T follicular helper cell (primary cell): ENCODE measurements around the gene MGAT5B.

Source experiments
- DNase-seq: peaks from one replicate; pipeline ENCODE4 v3.0.0-alpha.2; 2020; ENCODE audit warnings: low read depth

The MGAT5B gene

DNA sequence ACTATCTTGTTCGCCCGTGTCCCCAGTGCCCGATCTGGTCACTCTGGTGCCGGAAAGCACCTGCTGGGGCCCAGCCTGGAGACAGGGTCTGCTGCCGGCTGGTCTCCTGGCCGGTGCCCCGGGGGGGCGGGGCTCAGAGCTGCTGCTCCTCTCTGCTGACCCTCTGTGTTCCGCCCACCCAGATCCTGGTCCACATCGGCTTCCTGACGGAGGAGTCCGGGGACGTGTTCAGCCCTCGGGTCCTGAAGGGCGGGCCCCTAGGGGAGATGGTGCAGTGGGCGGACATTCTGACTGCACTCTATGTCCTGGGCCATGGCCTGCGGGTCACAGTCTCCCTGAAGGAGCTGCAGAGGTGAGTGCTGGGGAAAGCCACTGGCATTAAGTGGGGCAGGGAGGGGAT lies 37.6 kb downstream of the MGAT5B start:
- no peak for DNase-seq

DNA sequence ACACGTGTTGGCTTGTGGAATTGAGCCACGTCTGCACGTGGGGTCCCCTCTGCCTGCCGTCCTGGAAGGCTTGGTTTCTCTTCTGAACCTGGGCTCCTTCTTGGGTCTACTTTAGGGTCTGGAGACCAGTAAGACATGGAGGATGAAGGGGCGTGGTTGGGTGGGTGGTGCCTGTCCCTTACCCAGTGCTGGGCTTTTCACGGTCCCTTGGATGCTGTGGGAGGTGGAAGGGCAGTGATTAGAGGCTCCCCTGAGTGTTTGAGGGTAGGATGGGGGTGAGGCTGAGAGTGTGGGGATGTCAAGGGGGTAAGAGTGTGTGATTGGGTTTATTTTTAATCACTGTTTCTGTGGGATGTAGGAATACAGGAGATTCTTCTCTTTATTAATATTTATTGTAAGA lies 38.3 kb downstream of the MGAT5B start:
- no peak for DNase-seq

DNA sequence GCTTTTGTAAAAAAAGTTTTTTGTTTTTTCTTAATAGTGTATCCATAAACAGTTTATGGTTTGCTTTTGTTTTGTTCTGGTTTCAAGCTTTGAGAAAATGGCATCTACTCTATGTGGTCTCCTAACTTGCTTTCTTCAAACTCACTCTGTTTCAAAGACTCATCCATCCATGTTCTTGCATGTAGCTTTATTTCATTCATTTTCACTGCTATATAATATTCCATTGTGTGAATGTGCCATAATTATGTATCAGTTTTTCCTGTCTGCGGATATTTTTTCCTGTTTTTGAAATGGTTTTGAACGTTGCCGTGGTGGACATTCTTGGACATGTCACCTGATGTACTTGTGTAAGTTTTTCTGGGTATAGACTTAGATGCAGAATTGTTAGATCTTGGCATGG lies 39.1 kb downstream of the MGAT5B start:
- DNase-seq = no peak

DNA sequence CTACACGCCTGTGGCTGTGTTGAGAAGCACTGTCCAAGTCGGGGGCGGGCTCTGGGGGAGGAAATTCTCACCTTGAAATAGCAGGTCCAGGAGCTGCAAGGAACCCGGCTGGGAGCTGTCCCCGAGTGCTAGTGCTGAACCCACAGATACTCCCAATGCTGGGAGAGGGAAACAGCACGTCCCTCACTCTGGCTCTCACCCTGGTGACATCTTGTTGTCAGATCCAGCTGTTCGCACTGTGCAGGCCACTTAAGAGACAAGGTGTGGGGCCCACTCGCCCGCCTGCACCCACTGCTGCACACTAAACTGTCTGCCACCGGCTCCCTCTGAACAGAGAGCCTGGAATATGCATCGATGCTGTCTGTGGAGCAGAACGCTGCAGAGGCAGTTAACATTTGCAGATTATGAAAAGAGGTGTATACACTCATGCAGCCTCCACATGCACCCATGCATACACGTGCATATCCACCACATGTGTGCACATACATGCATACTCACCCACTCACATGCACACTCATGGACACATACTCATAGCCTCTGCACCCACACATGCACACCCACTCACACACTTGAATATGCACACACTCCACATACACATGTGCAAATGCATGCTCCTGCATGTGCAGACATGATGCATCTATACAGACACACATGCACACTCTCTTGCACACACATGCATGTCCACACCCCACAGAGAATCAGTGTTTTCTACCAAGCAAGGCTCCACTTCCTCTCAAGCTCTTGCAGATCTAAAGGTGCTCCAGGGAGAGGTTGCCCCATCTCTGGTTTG lies 42.0 kb downstream of the MGAT5B start:
- no peak for DNase-seq

DNA sequence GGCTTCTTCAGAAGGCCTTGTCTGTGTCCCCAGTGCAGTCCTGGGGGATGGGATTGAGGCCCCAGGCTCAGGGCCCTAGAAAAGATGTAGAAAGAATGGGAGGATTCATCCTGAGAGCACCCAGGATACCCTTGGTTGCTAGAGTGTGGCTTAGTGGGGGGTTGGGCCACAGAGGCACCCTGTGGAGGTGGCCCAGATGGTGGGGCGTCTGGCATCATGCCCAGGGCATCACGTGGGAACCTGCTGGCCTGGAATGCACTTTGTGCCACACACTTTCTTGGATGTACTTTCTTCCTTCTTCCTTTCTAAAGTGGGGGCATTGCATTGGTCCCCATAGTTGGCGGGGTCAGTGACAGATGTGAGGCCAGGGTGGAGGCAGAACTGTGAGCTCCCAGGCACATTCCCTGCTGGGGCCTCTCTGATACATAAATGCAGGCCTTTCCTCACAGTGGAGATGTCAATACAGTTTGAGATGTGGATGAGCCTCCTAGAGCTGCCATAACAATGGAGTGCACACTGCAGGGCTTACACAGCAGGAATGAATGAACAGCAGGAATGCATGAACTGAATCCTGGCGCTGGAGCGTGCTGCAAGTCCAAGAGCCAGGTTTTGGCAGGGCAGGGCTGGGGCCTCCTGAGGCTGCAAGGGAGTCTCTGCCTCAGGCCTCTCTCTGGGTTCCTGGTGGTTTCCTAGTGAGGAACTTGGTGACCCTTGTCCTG lies 43.3 kb downstream of the MGAT5B start:
- DNase-seq = no peak

DNA sequence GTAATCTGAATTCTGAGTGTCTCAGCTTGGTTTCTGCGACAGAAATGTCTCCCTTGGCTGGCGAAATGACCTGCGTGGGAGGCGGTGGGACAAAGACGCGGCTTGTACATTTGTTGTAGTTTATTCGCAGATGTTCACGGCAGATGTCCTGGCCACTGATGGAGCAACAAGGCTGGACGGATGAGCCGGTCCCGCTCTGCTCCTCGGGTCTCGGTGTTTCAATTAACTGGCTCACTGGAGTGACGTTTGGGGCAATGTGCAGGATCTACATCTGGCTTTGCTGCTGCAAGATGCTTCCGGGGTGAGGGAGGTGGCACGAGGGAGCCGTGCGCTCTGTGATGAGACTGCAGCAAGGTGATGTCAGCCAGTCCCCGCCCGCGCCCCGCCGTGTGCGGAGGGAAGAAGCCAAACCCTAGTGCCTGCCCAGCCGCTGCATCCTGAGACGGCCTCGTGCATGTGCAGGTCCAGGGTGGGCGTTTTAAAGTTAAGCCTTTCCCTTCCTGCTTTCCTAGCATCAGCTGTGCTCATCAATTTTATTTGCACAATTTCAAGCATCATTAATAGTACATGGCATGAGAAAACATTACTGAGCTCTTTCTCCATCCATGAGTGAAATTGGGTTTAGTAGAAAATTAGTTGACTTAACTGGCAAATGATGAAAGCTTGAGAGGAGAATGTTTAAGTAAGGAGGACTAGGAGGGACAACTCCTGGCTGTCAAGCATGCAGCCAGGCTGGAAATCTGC lies 44.4 kb downstream of the MGAT5B start:
- no peak for DNase-seq

DNA sequence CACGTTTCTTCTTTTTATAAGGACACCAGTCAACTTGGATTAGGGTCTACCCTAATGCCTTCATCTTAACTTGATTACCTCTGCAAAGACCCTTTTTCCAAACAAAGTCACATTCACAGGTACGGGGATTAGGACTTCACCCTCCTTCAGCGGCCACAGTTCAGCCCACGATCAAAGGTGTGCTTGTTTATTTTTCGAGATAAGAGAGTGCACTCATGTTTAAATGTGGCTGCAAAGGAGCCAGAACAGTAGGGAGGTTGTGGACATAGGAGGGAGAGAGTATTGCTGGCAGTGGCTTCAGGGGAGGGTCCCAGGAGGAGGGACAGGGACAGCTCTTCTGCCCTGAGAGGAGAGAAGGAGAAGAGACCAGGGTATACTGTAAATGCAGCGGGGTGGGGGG lies 46.7 kb downstream of the MGAT5B start:
- no peak for DNase-seq

DNA sequence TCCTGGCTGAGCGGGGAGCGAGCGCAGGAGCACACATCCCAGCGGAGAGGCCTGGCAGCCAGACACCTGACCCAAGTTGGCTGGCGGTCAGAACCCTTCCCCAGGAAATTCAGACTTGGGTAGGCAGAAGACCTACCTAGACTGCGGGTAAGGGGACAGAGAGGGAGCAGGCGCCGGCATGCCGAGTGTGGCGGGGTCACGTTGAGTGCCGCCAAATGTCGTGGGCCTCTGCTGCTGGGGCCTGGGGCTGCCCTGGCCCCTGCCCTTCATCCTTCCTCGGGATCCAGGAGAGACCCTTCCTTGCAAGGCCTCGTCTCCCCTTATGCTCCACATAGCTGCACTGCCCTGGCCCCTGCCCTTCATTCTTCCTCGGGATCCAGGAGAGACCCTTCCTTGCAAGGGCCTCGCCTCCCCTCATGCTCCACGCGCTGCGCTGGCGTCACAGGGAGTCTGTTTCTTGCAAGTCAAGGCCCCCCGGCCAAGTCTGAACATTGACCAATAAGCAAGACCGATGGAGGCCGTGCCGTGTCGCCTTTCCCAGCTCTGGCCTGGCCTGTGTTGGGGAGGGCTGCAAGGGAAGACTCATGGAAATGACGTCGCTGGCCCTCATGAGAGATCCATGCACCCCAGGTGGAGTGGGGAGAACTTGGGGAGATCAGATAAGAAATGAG lies 47.8 kb downstream of the MGAT5B start:
- DNase-seq = no peak

DNA sequence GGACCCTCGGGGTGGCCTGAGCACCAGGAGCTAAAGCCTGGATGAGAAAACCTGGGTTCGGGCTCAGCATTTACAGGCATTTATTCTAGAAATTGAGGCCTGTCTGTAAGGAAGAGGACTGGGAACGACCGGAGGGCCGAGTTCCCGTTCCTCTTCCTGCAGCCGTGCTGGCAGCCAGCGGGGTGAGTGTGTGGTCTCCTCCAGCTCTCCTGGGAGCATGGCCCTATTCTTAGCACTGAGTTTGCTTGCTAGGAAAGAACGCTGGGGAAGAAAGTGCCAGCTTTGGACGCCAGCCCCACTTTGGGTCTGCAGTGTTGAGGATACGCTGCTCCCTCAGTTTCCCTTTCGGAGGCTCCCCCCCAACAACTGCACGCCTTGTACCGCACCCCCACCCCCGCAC lies 49.6 kb downstream of the MGAT5B start:
- no peak for DNase-seq

DNA sequence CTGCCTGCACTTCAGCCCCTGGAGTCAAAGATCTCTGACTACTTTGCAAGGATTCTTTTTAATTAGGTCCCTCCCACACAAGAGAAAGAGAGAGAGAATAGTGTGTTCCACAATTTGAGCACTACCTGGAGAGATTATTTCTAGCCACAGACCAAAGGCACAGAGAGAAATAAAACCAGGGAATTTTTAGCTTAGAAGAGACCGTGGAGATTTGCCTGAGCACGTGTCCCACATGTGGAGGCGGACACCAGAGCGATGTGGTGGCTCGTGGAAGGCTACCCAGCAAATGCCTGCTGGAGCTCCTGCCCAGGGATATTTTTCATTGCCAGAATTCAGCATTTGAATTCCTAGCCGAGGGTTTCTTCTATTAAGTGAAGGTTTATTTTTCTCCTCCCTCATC lies 50.6 kb downstream of the MGAT5B start:
- DNase-seq = no peak

DNA sequence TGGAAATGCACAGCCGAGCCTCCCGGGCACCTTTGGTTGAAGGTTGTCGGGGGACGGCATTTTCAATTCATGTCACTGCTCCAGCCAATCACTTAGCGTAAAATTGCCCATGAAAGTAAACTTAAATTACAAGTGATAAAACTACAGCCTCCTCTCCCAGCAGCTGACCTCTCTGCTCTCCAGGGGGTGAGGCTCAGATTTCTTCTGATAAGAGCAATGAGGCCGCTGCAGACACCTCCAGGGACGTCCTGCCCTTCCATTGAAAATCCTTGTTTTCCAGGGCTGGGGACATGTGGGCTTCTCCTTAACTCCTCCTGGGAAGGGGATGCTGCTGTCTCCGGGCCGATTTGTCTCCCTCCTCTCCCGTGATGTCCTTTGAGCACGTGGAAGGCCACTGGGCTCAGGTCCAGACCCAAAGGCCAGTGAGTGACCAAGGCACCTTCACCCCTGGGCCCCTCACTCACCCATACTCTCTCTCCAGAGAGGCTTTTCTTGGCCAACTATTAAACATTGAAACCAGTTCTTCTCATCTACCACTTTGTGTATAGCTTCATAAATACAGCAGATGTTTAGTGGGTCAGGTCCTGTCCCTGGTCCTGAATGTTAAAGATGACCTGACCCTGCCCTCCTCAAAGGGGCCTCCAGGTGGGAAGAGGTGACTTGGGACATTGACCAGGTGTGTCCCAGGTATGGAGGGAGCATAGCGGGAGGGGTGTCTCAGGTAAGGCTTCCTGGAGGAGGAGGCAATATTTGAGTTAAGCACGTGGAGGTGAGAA lies 52.3 kb downstream of the MGAT5B start:
- DNase-seq = no peak

DNA sequence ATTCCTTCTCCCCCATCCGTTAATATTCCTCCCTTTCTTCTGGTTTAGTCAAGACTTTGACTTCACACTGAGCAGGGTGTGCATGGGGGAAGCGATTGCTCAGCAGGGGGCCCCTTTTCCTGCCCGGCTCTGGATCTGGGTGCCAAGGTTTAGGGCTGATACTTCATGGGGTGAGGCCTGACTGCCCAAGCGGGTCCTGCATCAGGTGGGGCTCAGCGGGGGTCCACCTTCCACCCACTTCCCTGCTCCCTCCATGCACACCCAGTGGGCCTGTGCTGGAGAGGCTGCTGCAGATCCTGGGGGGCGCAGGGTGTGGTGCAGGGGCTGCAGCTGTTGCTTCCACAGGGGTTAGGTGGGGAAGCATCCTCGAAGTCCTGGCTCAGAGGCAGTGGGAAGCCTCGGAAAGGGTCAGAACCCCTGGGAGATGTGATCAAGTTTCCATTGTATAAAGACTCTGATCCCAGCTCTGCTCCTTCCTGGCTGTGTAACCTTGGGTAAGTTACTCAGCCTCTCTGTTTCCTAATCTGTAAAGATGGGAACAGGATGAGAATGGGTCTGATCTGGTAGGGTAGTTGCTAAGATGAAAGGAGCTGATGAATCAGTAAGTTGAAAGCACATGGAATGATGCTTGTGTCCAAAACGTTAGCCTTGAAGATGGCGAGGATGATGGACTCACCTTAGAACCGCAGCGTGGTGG lies 53.3 kb downstream of the MGAT5B start:
- no peak for DNase-seq

DNA sequence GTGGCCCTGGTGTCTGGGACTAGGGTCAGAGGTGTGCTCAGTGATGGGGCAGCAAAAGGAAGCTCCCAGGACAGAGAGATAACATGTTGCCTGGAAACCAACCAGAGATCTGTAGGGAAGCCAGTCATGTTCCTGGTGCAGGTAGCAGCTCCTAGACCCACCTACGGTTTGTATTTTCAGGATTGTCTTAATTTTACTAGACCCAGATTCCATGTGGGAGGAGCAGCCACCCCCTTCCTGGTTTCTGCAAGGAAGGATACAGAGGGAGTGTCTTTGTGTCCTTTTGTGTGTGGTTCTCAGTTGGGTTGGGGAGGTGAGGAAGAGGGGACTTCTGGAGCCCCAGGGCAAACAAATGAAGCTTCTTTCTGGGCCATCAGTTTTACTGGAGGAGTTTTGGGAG lies 53.9 kb downstream of the MGAT5B start:
- DNase-seq = no peak

DNA sequence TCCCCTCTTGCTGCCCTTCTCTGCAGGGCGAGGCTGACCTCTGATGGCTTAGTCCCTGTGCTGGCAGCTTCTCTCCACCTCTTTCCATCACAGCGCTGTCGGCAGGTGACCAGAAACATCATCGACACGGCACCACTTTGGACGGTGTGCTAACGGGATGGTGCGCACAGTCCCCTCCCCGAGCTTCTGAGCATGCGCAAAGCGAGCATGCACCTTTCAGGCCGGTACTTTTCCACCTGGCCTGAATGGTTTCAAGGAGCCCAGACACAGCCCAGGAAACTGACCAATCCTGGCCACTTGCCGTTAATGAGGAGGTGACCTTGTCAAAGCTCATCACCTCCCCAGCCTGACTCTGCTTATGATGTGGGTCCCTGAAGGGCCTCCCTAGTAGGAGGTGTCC lies 54.8 kb downstream of the MGAT5B start:
- DNase-seq = no peak

DNA sequence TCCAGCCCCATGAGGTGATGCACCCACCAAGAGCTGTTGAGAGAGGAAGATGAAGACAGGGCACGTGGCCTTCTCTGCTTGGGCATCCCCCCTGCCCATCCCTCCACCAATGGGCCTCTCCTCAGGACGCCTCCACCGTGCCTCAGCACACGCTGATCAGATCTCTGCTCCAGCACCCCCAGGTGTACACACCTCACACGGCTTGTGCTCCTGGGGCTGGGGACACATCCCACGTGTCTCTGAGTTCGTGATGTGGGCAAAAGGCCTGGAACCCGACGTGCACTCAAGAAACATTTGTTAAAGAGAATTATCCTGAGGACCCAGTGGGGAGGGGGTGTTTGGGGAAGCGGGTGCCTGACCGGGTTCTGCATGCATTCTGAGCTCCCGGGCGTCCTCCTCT lies 55.3 kb downstream of the MGAT5B start:
- no peak for DNase-seq

DNA sequence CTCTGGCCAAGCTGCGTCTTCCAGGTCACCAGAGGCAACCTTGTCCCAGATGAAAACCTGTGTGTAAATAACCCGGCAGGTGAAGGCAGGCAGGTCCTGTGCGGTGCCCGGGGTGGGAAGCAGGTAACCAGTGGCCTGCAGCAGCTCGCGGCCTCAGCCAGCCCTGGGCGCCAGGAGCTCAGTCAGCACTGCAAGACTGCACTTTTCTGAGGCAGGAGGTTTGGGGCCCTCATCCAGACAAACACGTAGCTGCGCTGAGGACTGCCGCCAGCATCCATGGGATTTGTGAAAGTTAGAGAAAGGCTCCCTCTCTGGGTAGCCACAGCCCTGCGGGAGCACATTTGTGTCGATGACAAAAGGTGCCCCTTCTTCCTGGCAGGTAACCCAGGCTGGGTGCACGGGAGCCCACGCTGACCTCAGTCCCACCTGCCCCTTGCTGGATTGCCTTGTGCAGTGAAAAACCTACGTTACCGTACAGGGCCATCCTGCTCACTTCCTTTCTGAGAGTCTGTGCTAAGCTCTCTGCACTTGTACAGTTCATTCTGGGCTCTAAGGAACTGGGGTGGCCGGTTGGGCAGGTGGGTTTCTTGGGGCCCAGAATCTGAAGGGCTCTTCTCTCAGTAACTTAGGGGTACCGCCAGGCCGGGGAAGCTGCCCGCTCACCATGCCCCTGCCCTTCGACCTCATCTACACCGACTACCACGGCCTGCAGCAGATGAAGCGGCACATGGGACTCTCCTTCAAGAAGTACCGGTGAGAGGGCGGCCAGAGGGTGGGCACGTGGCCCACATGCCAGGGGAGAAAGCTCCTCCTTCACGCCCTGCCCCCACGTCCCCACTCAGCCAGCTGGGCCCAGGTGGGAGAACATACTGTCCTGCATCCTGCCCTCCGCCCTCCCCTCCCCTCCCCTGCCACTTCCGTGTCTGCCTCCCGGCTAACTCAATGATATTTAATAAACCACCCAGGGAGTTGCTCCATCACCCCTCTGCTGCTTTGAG lies 56.4 kb downstream of the MGAT5B start:
- DNase-seq = no peak

DNA sequence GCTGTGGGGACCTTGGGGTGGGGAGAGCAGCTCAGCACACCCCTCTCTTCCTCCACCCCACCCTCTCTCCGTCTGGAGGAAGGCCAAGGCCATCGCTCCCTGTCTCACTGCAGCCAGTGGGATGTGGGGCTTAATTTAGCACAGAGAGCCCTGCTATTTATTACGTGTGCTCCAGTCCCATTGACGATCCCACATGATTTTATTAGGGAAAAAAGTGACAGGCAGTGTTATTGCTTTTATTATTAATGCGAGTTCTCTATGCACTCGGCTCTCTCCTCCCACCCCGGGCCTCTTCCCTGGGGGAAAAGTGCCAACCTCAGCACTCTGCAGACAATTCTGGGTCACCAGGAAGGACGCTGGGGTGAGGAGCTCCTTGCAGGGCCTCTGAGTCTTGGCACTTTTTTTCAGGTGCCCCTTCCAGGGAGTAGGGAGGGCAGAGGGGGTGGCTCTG lies 57.3 kb downstream of the MGAT5B start:
- DNase-seq = no peak

DNA sequence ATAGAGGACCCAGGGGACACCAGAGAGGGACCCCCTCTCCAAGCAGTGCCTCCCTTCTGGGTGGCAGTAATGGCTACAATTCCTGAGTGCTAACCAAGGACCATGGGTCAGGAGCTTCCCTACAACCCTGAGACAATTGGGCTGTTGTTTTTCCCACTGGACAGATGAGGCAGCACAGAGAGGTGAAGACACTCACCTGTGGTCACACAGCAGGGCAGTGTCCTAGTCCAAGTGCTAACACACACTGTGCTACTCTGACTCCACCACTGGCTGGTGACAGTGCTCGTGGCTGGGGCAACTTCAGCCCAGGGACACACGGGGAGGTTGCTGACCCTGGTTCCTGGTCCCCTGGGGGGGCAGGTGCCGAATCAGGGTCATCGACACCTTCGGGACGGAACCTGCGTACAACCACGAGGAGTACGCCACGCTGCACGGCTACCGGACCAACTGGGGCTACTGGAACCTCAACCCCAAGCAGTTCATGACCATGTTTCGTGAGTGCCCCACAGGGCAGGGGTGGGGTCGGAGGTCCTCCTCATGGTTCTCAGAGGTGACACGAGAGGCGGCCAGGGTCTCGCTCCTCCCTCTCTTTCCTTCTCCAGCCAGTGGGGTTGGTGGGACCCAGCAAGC lies 58.1 kb downstream of the MGAT5B start:
- DNase-seq = no peak

DNA sequence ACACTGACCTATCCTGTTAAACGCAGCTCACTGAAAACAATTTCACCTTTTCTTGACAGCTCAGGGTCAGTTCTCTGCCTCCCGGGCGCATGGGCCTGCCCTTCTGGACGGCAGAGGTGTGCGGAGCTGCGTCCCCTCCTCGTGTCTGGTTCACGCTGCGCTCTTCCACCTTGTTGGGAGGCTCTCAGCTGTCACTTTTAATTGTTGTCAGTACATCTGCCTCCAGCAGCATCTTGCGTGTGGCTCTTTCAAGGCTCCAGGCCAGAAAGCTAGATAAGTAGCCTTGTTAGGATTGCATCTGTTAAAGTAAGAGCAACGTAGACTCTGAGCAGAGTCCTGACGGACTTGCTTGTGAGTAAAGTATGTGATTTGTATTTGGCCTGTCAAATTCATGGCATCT lies 59.4 kb downstream of the MGAT5B start:
- DNase-seq = no peak
